Gastroesophageal sphincter (tissue), 3 donors: ENCODE data around the gene ZNF627.
"Not testable (repeated sequence)": the region's sequence is repeated elsewhere in the genome, so short reads cannot be mapped to it uniquely, and the experiment has no call there.

ENCODE experiments used
- POLR2A ChIP-seq, 2 donors: fragments of 450-650 bp; IDR thresholded peaks; one replicate each; pipeline ENCODE4 v1.6.1; 2017; ENCODE audit warnings: antibody characterized with exemption in 2 of 2, mild to moderate bottlenecking in 2 of 2, moderate library complexity in 1 of 2
- POLR2AphosphoS5 ChIP-seq: sonication (generic); formaldehyde crosslinking; IDR thresholded peaks from one replicate; pipeline ENCODE4 v1.6.1; 2017; ENCODE audit warnings: antibody characterized with exemption
- TF ChIP-seq, protein P1 (sequence below), 4 experiments: fragments of 200-600 bp in 2 of 4; fragments of 450-650 bp in 2 of 4; sonication (generic) in 1 of 4; IDR thresholded peaks; one replicate each; pipeline ENCODE4 v1.5.1; 2017 to 2019; ENCODE audit warnings: antibody characterized with exemption in 4 of 4, mild to moderate bottlenecking in 2 of 4, moderate library complexity in 2 of 4

DNA sequence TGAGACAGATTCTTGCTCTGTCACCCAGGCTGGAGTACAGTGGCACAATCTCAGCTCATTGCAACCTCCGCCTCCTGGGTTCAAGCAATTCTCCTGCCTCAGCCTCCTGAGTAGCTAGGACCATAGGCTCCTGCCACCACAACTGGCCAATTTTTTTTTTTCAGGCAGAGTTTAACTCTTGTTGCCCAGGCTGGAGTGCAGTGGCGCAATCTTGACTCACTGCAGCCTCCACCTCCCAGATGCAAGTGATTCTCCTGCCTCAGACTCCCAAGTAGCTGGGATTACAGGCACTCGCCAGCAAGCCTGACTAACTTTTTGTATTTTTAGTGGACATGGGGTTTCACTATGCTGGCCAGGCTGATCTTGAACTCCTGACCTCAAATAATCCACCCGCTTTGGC, 23.5 kb upstream of the ZNF627 start:
- TF ChIP-seq, protein P1, sequence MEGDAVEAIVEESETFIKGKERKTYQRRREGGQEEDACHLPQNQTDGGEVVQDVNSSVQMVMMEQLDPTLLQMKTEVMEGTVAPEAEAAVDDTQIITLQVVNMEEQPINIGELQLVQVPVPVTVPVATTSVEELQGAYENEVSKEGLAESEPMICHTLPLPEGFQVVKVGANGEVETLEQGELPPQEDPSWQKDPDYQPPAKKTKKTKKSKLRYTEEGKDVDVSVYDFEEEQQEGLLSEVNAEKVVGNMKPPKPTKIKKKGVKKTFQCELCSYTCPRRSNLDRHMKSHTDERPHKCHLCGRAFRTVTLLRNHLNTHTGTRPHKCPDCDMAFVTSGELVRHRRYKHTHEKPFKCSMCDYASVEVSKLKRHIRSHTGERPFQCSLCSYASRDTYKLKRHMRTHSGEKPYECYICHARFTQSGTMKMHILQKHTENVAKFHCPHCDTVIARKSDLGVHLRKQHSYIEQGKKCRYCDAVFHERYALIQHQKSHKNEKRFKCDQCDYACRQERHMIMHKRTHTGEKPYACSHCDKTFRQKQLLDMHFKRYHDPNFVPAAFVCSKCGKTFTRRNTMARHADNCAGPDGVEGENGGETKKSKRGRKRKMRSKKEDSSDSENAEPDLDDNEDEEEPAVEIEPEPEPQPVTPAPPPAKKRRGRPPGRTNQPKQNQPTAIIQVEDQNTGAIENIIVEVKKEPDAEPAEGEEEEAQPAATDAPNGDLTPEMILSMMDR (IDR thresholded peaks at IDR 0.05), result not testable (repeated sequence)
- TF ChIP-seq POLR2A (IDR thresholded peaks at IDR 0.05); POLR2AphosphoS5: not testable (repeated sequence)
